Astrocyte (in vitro differentiated cells and primary cell): Measurements from ENCODE around the gene CRLF1.

Experiments used
- CTCF ChIP-seq: IDR thresholded peaks from 2 replicates; pipeline ENCODE4 v1.5.1; 2011; ENCODE audit warnings: low read depth, mild to moderate bottlenecking, inconsistent platforms, low read length, moderate library complexity; ENCODE audit not compliant: insufficient read depth
- EZH2 ChIP-seq: IDR thresholded peaks from 2 replicates; pipeline ENCODE4 v1.6.1; 2012; ENCODE audit warnings: mild to moderate bottlenecking, low read length, inconsistent platforms; ENCODE audit not compliant: insufficient read depth

GRCh38 chr19:18620311-18620710, 13.7 kb upstream of the CRLF1 start:
- TF ChIP-seq CTCF, result no peak
- no peak for TF ChIP-seq EZH2
